HG03342 (cell line): ENCODE measurements around the gene CARS1.

Experiments used
- ATAC-seq: cut with Tn5 transposase; IDR thresholded peaks from one replicate; pipeline ENCODE4 v1.9.1; 2021; ENCODE audit warnings: mild to moderate bottlenecking, moderate library complexity; ENCODE audit not compliant: unreplicated experiment

The CARS1 gene

GRCh38 chr11:2994336-2994730 lies 62.9 kb downstream of the CARS1 start:
- ATAC-seq: no peak

GRCh38 chr11:2992997-2993325 lies 64.3 kb downstream of the CARS1 start:
- ATAC-seq: no peak

- ATAC-seq: peak; percentile 85
Observed at GRCh38 chr11:2992234-2992996, 64.8 kb downstream of the CARS1 start, which contains the start of gene NAP1L4. NAP1L4 (minus strand) TSS chr11:2992329; CDS start chr11:2979220, 13,109 bp downstream.

DNA sequence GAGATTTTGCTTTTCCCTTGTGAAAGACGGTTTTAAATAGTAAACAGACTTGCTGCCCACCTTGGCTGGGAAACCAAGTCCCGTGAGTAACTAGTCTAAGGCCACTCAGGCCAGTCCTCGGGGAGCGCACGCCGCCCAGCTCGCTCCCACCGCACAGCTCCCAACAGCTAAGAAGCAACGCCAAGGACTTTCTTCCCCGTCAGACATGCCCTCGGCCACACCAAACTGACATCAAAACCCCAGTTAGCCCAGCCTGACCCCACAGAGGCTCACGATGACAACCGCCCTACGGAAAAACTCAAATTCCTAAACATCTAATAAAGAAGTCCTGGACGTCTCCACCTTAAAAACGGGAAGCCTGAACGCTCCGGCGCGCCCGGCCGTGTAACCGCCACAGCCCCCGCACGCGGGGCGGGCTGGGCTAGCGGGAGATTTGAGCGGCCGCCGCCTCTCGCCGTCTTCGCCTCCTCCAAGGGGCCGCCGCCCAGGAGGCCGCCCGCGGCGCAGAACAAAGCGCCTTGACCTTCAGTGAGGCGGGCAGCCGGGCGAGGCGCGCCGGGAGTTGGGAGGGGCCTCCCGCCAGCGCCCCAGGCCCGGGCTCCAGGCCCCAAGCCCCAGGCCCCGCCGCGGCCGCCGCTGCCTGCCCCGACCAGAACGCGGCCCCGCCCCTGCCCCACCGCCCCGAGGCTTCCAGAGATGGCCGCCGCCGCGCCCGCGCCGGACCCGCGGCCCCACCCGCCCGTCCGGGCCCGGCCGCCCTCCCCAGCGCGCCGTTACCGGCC lies 65.6 kb downstream of the CARS1 start:
- ATAC-seq: peak; percentile 45

- ATAC-seq: no peak
Observed at GRCh38 chr11:2990617-2991451, 66.4 kb downstream of the CARS1 start.

DNA sequence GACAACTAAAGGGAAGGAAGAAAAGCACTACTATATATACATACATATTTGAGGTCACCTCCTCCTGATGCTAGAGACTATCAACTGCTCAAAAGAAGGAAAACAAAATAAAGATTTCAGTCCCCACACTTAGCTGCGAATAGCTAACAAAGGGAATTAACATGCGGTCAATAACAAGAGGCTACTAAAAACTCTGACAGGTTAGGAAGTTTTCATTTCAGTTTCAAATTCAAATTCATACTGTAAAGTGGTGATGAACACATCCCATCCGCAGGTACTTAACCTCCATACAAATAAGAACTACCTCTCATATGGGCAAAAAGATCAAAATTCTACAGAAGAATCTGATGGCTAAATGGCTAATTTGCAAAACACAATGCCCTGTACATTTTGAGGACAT lies 67.7 kb downstream of the CARS1 start:
- ATAC-seq: no peak

GRCh38 chr11:2989006-2989405 lies 68.2 kb downstream of the CARS1 start:
- no peak for ATAC-seq

GRCh38 chr11:2987881-2988861 lies 69.1 kb downstream of the CARS1 start:
- no peak for ATAC-seq

- ATAC-seq: no peak
Observed at GRCh38 chr11:2983908-2984307, 73.3 kb downstream of the CARS1 start.

GRCh38 chr11:2982214-2982613 lies 75.0 kb downstream of the CARS1 start:
- no peak for ATAC-seq

DNA sequence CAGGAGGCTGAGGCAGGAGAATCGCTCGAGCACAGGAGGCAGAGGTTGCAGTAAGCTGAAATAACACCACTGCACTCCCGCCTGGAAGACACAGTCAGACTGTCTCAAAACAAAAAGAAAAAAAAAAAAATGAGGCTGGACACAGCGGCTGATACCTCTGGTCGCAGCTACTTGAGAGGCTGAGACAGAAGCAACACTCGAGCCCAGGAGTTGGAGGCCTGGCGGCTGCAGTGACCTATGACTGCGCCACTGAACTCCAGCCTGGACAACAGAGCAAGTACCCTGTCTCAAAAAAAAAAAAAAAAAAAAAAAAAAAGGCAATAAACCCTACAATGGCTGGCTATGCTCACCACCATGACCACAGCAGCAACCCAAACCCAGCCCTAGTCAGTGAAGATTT lies 76.1 kb downstream of the CARS1 start:
- ATAC-seq: no peak

DNA sequence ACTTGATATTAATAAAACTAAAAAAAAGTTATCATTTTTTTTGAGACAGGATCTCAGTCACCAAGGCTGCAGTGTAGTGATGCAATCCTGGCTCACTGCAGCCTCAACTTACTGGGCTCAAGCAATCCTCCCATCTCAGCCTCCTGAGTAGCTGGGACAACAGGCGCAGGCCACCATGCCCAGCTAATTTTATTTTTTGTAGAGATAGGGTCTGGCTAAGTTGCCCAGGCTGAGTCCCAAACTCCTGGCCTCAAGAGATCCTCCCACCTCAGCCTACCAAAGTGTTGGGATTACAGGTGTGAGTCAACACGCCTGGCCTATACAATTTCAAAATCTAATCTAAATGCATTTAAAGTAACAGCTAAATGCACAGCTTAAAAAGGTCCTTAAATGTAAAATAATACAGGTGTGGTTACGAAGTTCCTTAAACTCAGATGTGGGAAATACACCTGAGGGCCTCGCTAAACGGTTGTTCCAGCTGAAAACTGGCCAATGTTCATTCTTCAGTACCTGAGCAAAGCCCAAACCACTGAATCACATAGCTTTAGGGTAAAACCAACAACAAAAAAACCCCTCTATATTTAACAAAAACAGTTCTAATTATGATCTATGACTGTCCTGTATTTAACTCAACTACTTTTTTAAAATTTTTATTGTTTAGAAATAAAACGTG lies 76.9 kb downstream of the CARS1 start:
- no peak for ATAC-seq

- ATAC-seq: no peak
Observed at GRCh38 chr11:2977113-2977512, 80.1 kb downstream of the CARS1 start.

DNA sequence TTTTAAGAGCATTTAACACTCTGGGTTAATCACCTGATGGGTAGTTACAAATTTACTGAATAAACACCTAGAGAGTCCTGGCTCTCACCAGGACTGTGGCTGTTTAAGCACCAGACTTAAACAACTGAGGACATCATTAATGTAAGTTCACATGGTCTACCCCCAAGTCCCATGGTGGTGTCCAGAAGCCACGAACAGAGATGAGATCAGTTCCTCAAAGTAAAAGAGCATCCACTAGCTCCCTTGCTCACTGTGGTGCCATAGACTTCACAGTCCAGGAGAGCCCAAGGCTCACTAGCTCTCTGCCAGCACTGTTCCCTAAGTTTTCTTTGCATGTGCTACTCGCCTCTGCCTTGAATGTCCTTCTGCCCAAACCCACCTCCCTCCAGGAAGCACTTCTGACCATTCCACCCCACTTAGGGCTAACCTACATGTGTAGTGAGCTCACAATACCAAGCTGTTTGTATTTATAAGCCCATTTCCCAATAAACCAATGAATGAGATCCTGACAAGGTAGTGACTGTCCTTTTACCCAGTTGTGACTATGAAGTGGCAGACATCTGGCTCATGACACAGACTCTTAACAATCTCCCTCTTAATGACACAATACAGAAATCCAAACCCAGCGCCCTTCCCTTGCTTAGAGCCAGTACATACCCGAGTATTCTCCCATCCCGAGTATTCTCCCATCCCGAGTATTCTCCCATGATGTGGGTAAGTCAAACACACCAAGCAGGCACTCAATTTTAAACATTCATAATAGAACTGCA lies 80.7 kb downstream of the CARS1 start:
- ATAC-seq: no peak

DNA sequence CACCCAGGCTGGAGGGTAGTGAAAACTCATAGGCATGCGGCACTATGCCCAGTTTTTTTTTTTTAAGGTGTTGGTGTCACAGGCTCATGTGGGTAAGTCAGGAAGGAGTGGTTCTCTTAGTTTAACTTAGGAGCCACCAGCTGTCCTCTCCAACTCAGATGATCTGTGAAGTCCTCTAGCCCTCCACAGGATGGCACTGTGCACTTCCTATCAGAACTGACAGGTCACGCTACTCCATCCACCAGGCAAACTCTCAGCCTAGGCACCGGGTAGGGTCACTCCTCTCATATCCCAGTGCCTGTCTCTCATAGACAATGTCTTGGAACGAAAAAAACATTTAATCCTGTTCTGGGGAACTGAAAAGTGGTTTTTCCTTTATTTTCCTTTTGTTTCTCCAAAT lies 81.6 kb downstream of the CARS1 start:
- no peak for ATAC-seq

GRCh38 chr11:2974272-2974671 lies 83.0 kb downstream of the CARS1 start:
- ATAC-seq: no peak

DNA sequence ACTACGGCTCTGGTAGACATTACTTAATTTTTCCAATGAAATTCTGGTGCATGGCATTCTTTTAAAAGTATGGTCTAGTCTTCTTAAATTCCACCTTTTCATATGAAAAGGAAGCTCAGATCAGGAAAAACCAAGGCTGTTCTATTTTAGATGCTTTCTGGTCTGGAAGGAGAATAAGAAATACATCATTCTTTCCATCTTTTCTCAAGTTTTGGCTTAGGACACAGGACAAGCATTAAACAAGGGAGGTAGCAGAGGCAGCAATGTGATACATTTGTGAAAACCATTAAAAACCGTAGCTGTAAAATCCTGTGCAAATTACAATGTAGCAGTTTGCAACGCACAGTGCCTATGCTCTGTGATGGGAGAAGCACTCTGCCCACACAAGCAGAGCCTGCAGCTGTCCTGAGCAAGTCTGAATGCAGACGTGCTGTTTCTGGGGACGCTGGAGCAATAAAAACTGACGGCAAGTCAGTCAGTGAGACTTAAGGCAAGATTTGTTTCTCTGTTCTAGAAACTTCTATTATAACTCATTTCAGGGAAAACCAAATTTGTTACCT lies 88.8 kb downstream of the CARS1 start:
- no peak for ATAC-seq

DNA sequence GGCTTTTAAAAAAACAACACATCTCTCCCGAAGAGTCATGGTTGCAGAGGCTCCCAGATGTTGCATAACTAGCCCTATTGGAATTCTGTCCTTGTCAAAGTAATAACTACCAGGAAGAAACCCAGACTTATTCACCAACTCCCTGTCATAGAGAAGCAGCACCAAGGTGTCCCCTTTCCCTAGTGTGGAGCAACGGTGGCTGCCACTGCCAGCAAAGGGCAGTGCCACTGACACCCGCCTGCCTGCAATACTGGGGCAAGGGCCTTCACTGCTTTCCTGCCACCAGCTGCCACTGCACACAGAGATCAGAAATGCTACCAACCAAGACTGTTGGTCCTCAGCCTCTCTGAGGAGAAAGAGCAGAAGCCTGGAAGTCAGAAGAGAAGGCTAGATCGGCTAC lies 92.4 kb downstream of the CARS1 start:
- ATAC-seq: no peak

DNA sequence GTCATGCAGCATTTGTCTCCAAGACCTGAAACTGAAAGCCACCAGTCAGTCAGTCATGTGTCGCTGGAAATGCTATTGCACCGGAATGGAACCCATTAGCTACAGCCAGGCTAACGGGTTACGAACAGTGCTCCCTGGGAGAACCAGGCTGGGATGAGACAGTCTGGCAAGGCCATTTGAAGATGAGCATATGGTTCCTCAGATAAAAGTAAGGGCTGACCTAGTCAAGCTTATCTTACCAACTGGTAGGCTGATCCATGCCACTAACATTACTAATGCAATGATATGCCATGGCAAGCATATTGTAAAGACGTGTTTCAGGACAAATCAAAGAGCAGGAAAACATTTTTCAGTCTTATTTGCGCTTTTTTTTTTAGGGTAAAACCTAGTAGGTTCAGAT lies 93.5 kb downstream of the CARS1 start:
- ATAC-seq: no peak
